ENCODE measurements around the gene PLAU.
A peak's percentile ranks its signal among the peaks of the same experiment; 100 is the strongest.

The PLAU gene

DNA sequence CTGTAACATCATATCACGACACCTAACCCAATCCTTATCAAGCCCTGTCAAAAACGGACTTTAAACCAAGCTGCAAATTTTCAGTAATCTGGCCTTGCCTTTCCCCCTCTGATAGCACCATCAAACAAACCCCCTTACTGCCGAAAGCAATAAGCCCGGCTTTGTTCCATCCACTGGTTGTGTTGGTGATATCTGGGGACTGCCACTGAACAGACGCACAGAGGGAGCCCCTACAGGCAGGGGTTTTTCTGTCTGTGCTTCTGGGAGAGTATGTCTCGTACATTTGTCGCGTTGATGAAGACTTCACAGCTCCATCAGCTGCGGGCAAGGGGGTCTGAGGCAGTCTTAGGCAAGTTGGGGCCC is 550 bp upstream of the PLAU start:
- in situ Hi-C loops (cut with HindIII; ENCODE audit: low pct_ligation_motif_present, low sequenced_read_pairs): no loop called here
- TF ChIP-seq, protein P1, sequence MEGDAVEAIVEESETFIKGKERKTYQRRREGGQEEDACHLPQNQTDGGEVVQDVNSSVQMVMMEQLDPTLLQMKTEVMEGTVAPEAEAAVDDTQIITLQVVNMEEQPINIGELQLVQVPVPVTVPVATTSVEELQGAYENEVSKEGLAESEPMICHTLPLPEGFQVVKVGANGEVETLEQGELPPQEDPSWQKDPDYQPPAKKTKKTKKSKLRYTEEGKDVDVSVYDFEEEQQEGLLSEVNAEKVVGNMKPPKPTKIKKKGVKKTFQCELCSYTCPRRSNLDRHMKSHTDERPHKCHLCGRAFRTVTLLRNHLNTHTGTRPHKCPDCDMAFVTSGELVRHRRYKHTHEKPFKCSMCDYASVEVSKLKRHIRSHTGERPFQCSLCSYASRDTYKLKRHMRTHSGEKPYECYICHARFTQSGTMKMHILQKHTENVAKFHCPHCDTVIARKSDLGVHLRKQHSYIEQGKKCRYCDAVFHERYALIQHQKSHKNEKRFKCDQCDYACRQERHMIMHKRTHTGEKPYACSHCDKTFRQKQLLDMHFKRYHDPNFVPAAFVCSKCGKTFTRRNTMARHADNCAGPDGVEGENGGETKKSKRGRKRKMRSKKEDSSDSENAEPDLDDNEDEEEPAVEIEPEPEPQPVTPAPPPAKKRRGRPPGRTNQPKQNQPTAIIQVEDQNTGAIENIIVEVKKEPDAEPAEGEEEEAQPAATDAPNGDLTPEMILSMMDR (IDR thresholded peaks at IDR 0.05; ENCODE audit: low read depth, low read length, missing control alignments): peak; percentile 31
- peaks cover 26% of the 10 kb centered on the region for H3K36me3 ChIP-seq (replicated peaks)
- no peak overlapping the region for H3K27ac ChIP-seq
- no peaks in the 10 kb centered on the region for H3K27me3 ChIP-seq (replicated peaks)
- peak overlapping the region; percentile 71 for H3K4me3 ChIP-seq (ENCODE audit: low read depth, low read length)
- DNase-seq: no peak

DNA sequence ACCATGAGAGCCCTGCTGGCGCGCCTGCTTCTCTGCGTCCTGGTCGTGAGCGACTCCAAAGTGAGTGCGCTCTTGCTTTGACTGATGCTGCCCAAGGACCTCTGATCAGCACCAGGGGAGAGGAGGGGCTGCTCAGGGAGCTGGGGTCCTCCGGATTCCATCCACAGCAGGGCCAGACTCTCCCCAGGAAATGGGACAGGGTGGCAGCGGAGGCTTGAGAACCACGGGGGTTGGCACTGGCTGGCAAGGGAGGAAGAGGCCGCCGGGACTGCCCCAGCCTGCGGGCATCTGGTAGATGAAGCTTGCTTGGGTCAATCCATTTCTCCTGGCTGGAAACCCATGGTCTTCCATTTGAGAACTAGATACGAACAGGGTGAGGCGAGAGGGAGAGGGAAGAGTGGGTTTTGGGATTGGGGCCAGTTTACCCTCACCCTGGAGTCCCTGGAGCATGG is 647 bp downstream of the PLAU start:
- in situ Hi-C loops (cut with HindIII; ENCODE audit: low pct_ligation_motif_present, low sequenced_read_pairs): no loop called here
- peaks cover 38% of the 10 kb centered on the region for H3K36me3 ChIP-seq (replicated peaks)
- DNase-seq: no peak
- peak overlapping the region; percentile 71 for H3K4me3 ChIP-seq (ENCODE audit: low read depth, low read length)
- TF ChIP-seq, protein P1 (IDR thresholded peaks at IDR 0.05; ENCODE audit: low read depth, low read length, missing control alignments): peak; percentile 11
- H3K27me3 ChIP-seq (replicated peaks): no peaks in the 10 kb centered on the region
- peak overlapping the region; percentile 37 for H3K27ac ChIP-seq

DNA sequence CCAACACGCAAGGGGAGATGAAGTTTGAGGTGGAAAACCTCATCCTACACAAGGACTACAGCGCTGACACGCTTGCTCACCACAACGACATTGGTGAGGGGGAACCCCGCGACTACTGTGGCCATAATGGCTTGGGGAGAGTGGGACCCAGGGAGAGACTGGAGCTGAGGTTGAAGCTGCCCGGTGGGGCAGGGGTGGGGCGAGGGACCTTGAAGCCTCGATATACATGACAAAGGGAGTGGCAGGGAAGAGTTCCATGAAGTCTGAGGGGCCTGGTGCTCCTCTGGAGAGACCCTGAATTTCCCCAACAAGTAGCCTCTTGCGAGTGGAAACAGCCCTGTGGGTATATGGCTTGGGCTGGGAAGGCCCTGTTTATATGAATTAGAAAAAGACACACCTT is 3.1 kb downstream of the PLAU start:
- Histone ChIP-seq H3K27me3 (replicated peaks) (no peaks in the 10 kb centered on the region), H3K36me3 (replicated peaks) (peaks cover 44% of the 10 kb centered on the region), H3K4me3 (ENCODE audit: low read depth, low read length) (peak overlapping the region; percentile 26), H3K27ac (no peak overlapping the region)
- in situ Hi-C loops (cut with HindIII; ENCODE audit: low pct_ligation_motif_present, low sequenced_read_pairs): no loop called here
- no peak for DNase-seq
- TF ChIP-seq, protein P1 (IDR thresholded peaks at IDR 0.05; ENCODE audit: low read depth, low read length, missing control alignments): no peak

DNA sequence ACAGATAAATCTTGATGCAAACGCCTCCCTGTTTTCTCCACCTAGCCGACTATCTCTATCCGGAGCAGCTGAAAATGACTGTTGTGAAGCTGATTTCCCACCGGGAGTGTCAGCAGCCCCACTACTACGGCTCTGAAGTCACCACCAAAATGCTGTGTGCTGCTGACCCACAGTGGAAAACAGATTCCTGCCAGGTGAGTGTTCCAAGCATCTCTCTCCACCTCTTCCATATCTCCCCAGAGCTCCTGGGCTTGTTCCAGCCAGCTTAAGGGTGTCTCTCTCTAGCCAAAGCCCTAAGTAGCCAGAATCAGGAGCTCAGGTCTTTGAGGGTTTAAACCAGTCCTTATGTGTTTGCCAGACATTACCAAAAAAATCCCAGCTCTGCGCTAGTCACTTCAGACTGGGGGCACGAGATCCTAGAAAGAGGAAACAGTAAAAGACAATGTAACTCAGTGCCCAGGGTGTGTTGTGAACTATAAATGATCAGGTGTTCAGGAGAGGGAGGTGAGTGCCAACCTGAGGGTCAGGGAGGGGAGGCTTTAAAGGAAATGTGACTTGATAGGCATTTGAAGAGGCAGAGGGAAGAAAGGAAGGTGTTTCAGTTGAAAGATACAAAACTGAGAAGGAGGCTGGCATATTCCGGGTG is 4.4 kb downstream of the PLAU start:
- H3K4me3 ChIP-seq (ENCODE audit: low read depth, low read length): peak overlapping the region; percentile 24
- H3K27ac ChIP-seq: no peak overlapping the region
- DNase-seq: no peak
- TF ChIP-seq, protein P1 (IDR thresholded peaks at IDR 0.05; ENCODE audit: low read depth, low read length, missing control alignments): no peak
- peaks cover 44% of the 10 kb centered on the region for H3K36me3 ChIP-seq (replicated peaks)
- in situ Hi-C loops (cut with HindIII; ENCODE audit: low pct_ligation_motif_present, low sequenced_read_pairs): no loop called here
- no peaks in the 10 kb centered on the region for H3K27me3 ChIP-seq (replicated peaks)

DNA sequence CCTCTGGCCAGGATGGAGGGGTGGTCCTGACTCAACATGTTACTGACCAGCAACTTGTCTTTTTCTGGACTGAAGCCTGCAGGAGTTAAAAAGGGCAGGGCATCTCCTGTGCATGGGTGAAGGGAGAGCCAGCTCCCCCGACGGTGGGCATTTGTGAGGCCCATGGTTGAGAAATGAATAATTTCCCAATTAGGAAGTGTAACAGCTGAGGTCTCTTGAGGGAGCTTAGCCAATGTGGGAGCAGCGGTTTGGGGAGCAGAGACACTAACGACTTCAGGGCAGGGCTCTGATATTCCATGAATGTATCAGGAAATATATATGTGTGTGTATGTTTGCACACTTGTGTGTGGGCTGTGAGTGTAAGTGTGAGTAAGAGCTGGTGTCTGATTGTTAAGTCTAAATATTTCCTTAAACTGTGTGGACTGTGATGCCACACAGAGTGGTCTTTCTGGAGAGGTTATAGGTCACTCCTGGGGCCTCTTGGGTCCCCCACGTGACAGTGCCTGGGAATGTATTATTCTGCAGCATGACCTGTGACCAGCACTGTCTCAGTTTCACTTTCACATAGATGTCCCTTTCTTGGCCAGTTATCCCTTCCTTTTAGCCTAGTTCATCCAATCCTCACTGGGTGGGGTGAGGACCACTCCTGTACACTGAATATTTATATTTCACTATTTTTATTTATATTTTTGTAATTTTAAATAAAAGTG is 6.0 kb downstream of the PLAU start:
- no peak for DNase-seq
- no peaks in the 10 kb centered on the region for H3K27me3 ChIP-seq (replicated peaks)
- H3K27ac ChIP-seq: no peak overlapping the region
- peaks cover 44% of the 10 kb centered on the region for H3K36me3 ChIP-seq (replicated peaks)
- in situ Hi-C loops (cut with HindIII; ENCODE audit: low pct_ligation_motif_present, low sequenced_read_pairs): no loop called here
- TF ChIP-seq, protein P1 (IDR thresholded peaks at IDR 0.05; ENCODE audit: low read depth, low read length, missing control alignments): no peak
- H3K4me3 ChIP-seq (ENCODE audit: low read depth, low read length): no peak overlapping the region
